Activated naive CD8-positive, alpha-beta T cell treated with anti-CD3 and anti-CD28 coated beads, Interleukin-2, amount 50 U/mL, for 16 hours (primary cell): ENCODE results near the gene FZD7.

ENCODE experiments used
- DNase-seq: peaks from one replicate; pipeline ENCODE4 v3.0.0-alpha.2; 2020; ENCODE audit warnings: low read depth, low spot score

The FZD7 gene

GRCh38 chr2:202014318-202014717 lies 19.3 kb upstream of the FZD7 start:
- DNase-seq: no peak

GRCh38 chr2:202014759-202015211 lies 18.9 kb upstream of the FZD7 start:
- no peak for DNase-seq

DNA sequence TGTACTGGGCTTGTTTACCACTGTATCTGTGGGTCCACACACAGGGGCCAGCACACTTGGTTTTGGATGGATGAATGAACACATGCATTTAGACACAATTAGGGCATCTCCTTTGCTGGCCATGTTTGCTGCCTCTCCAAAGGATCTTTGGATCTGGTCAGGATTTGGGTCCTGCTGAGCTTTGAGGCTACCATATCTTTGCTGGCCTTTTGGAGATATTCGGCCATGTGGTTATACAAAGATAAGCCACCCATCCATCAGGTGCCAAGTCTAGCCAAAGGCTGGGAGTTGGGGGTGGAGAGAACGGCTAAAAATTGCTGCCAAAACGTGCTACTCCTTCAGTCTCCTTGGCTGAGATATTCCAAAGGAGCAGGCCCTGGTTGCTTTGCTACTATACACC lies 18.2 kb upstream of the FZD7 start:
- no peak for DNase-seq

DNA sequence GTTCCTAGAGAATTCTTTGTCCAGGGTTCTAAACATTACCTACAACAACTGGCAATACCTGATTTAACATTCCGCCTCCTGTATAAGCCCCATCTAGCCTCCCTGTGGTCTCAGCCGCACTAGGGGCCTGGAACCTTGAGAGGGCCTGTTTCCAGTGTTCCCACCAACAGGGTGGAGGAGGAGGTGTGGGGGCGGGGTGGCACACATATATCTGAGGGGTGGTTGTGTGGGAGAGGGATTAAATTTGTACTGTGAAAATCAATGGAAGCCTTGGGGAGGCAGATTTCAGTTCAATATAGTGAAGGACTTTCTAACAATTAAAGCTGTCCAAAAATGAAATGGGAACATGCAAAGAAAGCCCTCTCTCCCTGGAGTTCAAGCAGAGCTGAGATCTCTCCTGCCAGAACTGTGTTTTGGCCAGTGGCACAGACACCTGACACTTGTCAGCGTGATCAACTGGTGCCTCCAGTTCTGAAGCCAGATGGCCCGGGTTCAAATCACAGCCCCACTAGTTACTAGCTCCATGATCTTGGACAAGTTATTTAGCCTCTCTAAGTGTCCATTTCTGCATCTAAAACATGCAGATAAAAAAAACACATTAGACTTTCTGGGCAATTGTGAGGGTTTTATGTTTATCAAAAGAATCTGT lies 17.0 kb upstream of the FZD7 start:
- no peak for DNase-seq

- no peak for DNase-seq
These were observed 15.7 kb upstream of the FZD7 start for GRCh38 chr2:202017940-202018339.

- DNase-seq: no peak
These were observed 14.7 kb upstream of the FZD7 start for GRCh38 chr2:202018950-202019349.

- DNase-seq: no peak
These were observed 13.8 kb upstream of the FZD7 start for GRCh38 chr2:202019689-202020450.

DNA sequence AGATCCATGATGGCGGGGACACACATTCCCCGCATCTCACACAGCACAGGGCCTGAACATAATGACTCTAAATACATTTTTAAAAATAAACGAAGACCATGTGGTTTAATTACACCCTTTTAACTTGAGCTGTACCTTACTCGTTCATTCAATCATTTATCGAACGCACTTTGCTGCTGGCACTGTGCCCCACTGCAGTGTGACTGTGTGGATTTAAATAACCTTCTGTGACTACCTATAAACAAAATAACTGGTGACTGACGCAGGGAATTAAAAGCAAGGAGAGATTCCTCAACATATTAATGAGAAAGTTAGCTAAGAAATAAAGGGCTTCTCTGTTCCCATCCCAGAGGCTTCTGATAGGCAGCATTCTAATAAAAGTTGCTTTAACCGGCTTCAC lies 10.9 kb upstream of the FZD7 start:
- DNase-seq: no peak

GRCh38 chr2:202023198-202023903 lies 10.3 kb upstream of the FZD7 start:
- no peak for DNase-seq

GRCh38 chr2:202023904-202024266 lies 9.8 kb upstream of the FZD7 start:
- DNase-seq: no peak

DNA sequence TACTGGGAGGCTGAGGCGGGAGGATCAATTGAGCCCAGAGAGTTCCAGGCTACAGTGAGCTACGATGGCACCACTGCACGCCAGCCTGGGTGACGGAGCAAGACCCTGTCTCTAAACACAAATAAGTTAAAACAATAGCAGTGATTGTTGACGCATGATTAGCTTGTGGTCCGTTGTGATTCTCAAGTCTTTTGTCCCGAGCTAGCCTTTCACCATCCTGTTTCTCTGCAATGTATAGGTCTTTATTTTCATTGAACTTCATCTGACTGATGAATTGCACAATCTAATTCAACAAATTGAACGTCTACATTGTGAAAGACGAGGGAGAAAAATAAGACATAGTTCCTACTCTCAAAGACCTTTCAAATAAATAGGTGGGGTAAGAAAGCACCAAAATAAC lies 8.8 kb upstream of the FZD7 start:
- DNase-seq: no peak

DNA sequence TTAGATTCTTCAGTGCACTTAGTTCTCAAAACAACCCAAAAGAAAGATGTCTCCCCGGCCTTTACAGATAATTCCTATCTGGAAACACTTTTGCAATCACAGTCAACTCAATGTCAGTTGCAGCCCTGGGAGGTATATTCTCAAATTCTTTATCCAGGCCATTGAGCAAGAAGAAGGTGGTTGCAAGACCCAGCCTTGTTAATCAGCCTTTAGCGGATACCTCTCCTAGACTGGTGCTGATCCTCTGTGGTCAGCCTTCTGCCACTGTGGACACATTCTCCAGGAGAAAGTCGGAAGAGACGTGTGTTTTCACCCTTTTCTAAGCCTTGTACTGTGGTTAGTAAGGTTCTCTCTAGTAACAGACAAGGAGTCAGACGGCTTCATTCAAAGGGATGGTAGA lies 7.8 kb upstream of the FZD7 start:
- no peak for DNase-seq

DNA sequence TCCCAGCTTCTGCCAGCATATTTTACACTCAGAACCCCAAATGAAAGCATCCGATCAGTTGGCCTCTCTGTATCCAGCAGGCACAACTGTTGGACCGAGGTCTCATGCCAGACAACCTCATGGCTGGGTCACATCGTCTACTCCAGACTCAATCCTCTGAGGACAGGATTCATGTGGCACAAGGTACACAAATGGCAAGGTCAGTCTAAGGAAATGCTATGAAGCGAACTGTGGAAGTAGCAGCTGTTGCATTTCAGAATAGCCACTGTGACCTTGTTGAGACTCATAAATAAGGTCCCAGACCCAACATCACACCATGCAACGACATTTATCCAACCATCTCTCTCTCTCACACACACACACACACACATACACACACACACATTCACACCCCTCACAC lies 7.1 kb upstream of the FZD7 start:
- no peak for DNase-seq

DNA sequence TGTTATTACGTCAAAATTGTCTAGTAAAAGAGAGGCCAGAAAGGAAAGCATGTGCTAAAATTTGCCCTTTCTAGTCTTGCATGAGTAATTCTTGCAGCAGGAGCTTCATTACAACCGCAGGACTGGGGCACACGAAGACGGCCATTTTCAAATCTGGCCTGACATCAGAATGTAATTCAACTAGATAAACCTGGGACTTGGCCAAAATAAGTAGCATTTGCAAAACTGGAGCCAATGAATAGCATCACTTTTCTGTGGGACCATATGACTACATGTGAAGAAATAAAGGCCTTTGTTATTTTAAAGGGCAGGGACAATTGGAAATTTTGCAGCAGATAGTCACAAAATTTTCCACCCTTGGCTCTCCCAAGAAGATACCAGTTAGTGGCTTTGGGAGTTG lies 3.0 kb upstream of the FZD7 start:
- DNase-seq: no peak

- DNase-seq: no peak
These were observed 2.3 kb upstream of the FZD7 start for GRCh38 chr2:202031246-202031951.

GRCh38 chr2:202032846-202033316 lies 774 bp upstream of the FZD7 start:
- DNase-seq: no peak

GRCh38 chr2:202034249-202035088 lies 814 bp downstream of the FZD7 start:
- no peak for DNase-seq

GRCh38 chr2:202035089-202035940 lies 1.7 kb downstream of the FZD7 start:
- no peak for DNase-seq

GRCh38 chr2:202035941-202036372 lies 2.3 kb downstream of the FZD7 start:
- no peak for DNase-seq

DNA sequence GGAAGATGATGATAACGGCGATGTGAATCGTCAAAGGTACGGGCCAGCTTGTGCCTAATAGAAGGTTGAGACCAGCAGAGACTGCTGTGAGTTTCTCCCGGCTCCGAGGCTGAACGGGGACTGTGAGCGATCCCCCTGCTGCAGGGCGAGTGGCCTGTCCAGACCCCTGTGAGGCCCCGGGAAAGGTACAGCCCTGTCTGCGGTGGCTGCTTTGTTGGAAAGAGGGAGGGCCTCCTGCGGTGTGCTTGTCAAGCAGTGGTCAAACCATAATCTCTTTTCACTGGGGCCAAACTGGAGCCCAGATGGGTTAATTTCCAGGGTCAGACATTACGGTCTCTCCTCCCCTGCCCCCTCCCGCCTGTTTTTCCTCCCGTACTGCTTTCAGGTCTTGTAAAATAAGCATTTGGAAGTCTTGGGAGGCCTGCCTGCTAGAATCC lies 3.0 kb downstream of the FZD7 start:
- DNase-seq: no peak
